SK-N-SH (cell line): Measurements from ENCODE around the gene TEAD4. TPM values are rescaled to one million over a fixed set of nuclear protein-coding genes. Genes with fewer than 3 reads are reported as not detected.

ENCODE experiments used
- CTCF ChIA-PET: fragments of 300-600, 350-600 bp; formaldehyde crosslinking; extraction: SDS; loops from one replicate; lab custom pipeline; 2021; lab: Yijun Ruan, JAX
- POLR2A ChIA-PET: fragments of 350-600 bp; sonication (Branson Sonifier 250); formaldehyde crosslinking; extraction: SDS; loops from one replicate; lab custom pipeline; 2020; ENCODE audit warnings: antibody characterized with exemption, inconsistent platforms; lab: Yijun Ruan, JAX
- DNase-seq: peaks from one replicate; pipeline ENCODE4 v3.0.0; 2012
- H2AFZ ChIP-seq: fragments of 200-600 bp; sonication (generic); 2 replicates; pipeline ENCODE4 v1.8.1; 2016; ENCODE audit warnings: antibody characterized with exemption, mild to moderate bottlenecking, low read depth
- H3F3A ChIP-seq: fragments of 200-600 bp; sonication (generic); replicated peaks from 2 replicates; pipeline ENCODE3; 2016; ENCODE audit warnings: antibody characterized with exemption, mild to moderate bottlenecking; ENCODE audit not compliant: insufficient read depth
- H3K27ac ChIP-seq, 2 experiments: fragments of 200-500 bp in 1 of 2; fragments of 200-600 bp in 1 of 2; sonication (Bioruptor generic) in 1 of 2; sonication (generic), shearing (Covaris generic) in 1 of 2; 2 replicates each; pipeline versions ENCODE4 v1.5.1 to v1.6.1; 2014 to 2016; ENCODE audit warnings: low read depth in 2 of 2, inconsistent platforms in 1 of 2, low read length in 1 of 2, mild to moderate bottlenecking in 1 of 2, mixed read lengths in 1 of 2
- H3K27me3 ChIP-seq: fragments of 200-600 bp; sonication (generic), shearing (Covaris generic); 2 replicates; pipeline ENCODE4 v1.6.1; 2016; ENCODE audit warnings: mixed run types; ENCODE audit not compliant: insufficient read depth
- H3K36me3 ChIP-seq, 2 experiments: fragments of 200-500 bp in 1 of 2; fragments of 200-600 bp in 1 of 2; sonication (Bioruptor generic) in 1 of 2; sonication (generic) in 1 of 2; replicated peaks in 1 of 2; 2 replicates each; pipeline versions ENCODE3 to v1.5.1; 2014 to 2016; ENCODE audit warnings: low read length in 1 of 2, mild to moderate bottlenecking in 1 of 2; ENCODE audit not compliant: insufficient read depth in 2 of 2, control insufficient read depth in 1 of 2
- H3K4me1 ChIP-seq, 2 experiments: fragments of 200-500 bp in 1 of 2; fragments of 200-600 bp in 1 of 2; sonication (Bioruptor generic) in 1 of 2; sonication (generic), shearing (Covaris generic) in 1 of 2; 2 replicates each; pipeline versions ENCODE4 v1.5.1 to v1.6.1; 2014 to 2016; ENCODE audit warnings: low read depth in 1 of 2, low read length in 1 of 2, mixed run types in 1 of 2; ENCODE audit not compliant: insufficient read depth in 2 of 2, control insufficient read depth in 1 of 2
- H3K4me2 ChIP-seq: fragments of 200-600 bp; sonication (generic), shearing (Covaris generic); 2 replicates; pipeline ENCODE4 v1.6.1; 2017; ENCODE audit warnings: mixed run types
- H3K4me3 ChIP-seq, 2 experiments: fragments of 200-500 bp in 1 of 2; fragments of 200-600 bp in 1 of 2; sonication (Bioruptor generic) in 1 of 2; sonication (generic), shearing (Covaris generic) in 1 of 2; 2 replicates each; pipeline versions ENCODE4 v1.5.1 to v1.8.1; 2014 to 2016; ENCODE audit warnings: low read depth in 2 of 2, inconsistent platforms in 1 of 2, low read length in 1 of 2, mild to moderate bottlenecking in 1 of 2, mixed read lengths in 1 of 2, moderate library complexity in 1 of 2
- H3K79me2 ChIP-seq: fragments of 200-600 bp; sonication (generic); 2 replicates; pipeline ENCODE4 v1.8.1; 2017; ENCODE audit warnings: mild to moderate bottlenecking; ENCODE audit not compliant: insufficient read depth
- H3K9ac ChIP-seq: fragments of 200-600 bp; sonication (generic); 2 replicates; pipeline ENCODE4 v1.6.1; 2017; ENCODE audit warnings: mixed run types
- H3K9me2 ChIP-seq: fragments of 200-600 bp; sonication (generic); 2 replicates; pipeline ENCODE4 v1.6.1; 2017; ENCODE audit warnings: mixed run types
- H3K9me3 ChIP-seq: fragments of 200-600 bp; sonication (generic); 2 replicates; pipeline ENCODE4 v1.6.1; 2017; ENCODE audit warnings: mixed run types, mild to moderate bottlenecking, moderate library complexity
- H4K20me1 ChIP-seq: fragments of 200-600 bp; sonication (generic); 2 replicates; pipeline ENCODE4 v1.6.1; 2017; ENCODE audit warnings: mild to moderate bottlenecking, mixed run types; ENCODE audit not compliant: insufficient read depth
- CHD2 ChIP-seq: fragments of 150-350 bp; IDR thresholded peaks from 2 replicates; pipeline ENCODE4 v1.6.1; 2018; ENCODE audit warnings: low read length; ENCODE audit not compliant: partially characterized antibody
- CTCF ChIP-seq: fragments of 200-600 bp; sonication (generic); IDR thresholded peaks from 2 replicates; pipeline ENCODE4 v1.6.1; 2017; ENCODE audit warnings: antibody characterized with exemption, mild to moderate bottlenecking, moderate library complexity
- EZH2phosphoT487 ChIP-seq: fragments of 200-600 bp; sonication (generic); IDR thresholded peaks from 2 replicates; pipeline ENCODE4 v1.6.1; 2017; ENCODE audit warnings: low read depth, mixed run types, mild to moderate bottlenecking, antibody characterized with exemption, moderate library complexity, borderline replicate concordance
- FOXM1 ChIP-seq: IDR thresholded peaks from 2 replicates; pipeline ENCODE4 v1.4.0; 2012; ENCODE audit warnings: low read depth, mild to moderate bottlenecking
- GABPA ChIP-seq: IDR thresholded peaks from 2 replicates; pipeline ENCODE4 v1.4.0; 2012; ENCODE audit warnings: low read depth, mild to moderate bottlenecking
- JUND ChIP-seq: IDR thresholded peaks from 2 replicates; pipeline ENCODE4 v1.4.0; 2012
- MAX ChIP-seq: IDR thresholded peaks from 2 replicates; pipeline ENCODE4 v1.4.0; 2012; ENCODE audit warnings: low read depth
- MEF2A ChIP-seq: IDR thresholded peaks from 2 replicates; pipeline ENCODE4 v1.4.0; 2012; ENCODE audit warnings: low read depth, borderline replicate concordance
- RCOR1 ChIP-seq: fragments of 150-350 bp; IDR thresholded peaks from 2 replicates; pipeline ENCODE4 v1.6.1; 2017; ENCODE audit warnings: antibody characterized with exemption, low read length
- REST ChIP-seq: IDR thresholded peaks from 2 replicates; pipeline ENCODE4 v1.6.1; 2012; ENCODE audit warnings: mild to moderate bottlenecking, low read depth, low read length, moderate library complexity
- SMC3 ChIP-seq: IDR thresholded peaks from 2 replicates; pipeline ENCODE4 v1.6.1; 2012; ENCODE audit warnings: low read depth, low read length, improper control_type of control experiment
- TAF1 ChIP-seq: IDR thresholded peaks from 2 replicates; pipeline ENCODE4 v1.6.1; 2012; ENCODE audit warnings: low read depth, mild to moderate bottlenecking, low read length, moderate library complexity, borderline replicate concordance
- TEAD4 ChIP-seq: IDR thresholded peaks from 2 replicates; pipeline ENCODE4 v1.4.0; 2012; ENCODE audit warnings: mild to moderate bottlenecking, borderline replicate concordance; ENCODE audit not compliant: insufficient read depth
- USF2 ChIP-seq: fragments of 150-350 bp; IDR thresholded peaks from 2 replicates; pipeline ENCODE4 v1.6.1; 2017; ENCODE audit warnings: antibody characterized with exemption, low read length, low read depth, borderline replicate concordance
- WGBS: methylation state at CpG from one replicate; pipeline ENCODE4 v1.1.6; 2017; ENCODE audit warnings: low lambda C conversion rate; 5-methylcytosine and 5-hydroxymethylcytosine counted together
- polyA plus RNA-seq, 3 experiments: library from polyadenylated mRNA; depleted of rRNA; stranded (reverse); fragments of >200 nt; gene quantifications; 2 replicates each; pipeline ENCODE4 v1.2.3, GENCODE V29; 2012

The TEAD4 gene
- polyA plus RNA-seq, 1 of the 3 experiments (the other 2 are of a cell fraction) = 27.1 TPM

- H3K79me2 ChIP-seq = no peaks in the 10 kb centered on the region
- no peaks in the 10 kb centered on the region for H3K36me3 ChIP-seq
- TF ChIP-seq MEF2A (no peak), CHD2 (no peak), JUND (no peak), SMC3 (no peak), REST (no peak), TEAD4 (no peak), USF2 (no peak), GABPA (no peak)
- no peaks in the 10 kb centered on the region for H3F3A ChIP-seq
- no peak overlapping the region for H3K27ac ChIP-seq
- no peak overlapping the region for H2AFZ ChIP-seq
- H3K9me2 ChIP-seq = no peaks in the 10 kb centered on the region
- CTCF ChIA-PET = interaction anchor here (1.1 to 2.9 kb wide), 4 partner anchors 15 to 226 kb away, joined by 3 to 6 read pairs (median 4); no protein-coding TSS in a partner anchor
- no peak overlapping the region for H3K9ac ChIP-seq
- POLR2A ChIA-PET = no interaction called here
- no peaks in the 10 kb centered on the region for H4K20me1 ChIP-seq
- no peak overlapping the region for H3K4me2 ChIP-seq
- H3K9me3 ChIP-seq = no peaks in the 10 kb centered on the region
- no peak for DNase-seq
- no peaks in the 10 kb centered on the region for H3K27me3 ChIP-seq
- H3K4me1 ChIP-seq = no peaks in the 10 kb centered on the region
- WGBS = 83% methylated on average over 9 of the region's 9 CpGs
- H3K4me3 ChIP-seq = no peak overlapping the region
Measured at GRCh38 chr12:3049176-3049575, 90.0 kb downstream of the TEAD4 start.

GRCh38 chr12:3049611-3050249 lies 90.5 kb downstream of the TEAD4 start:
- H3K4me3 ChIP-seq = no peak overlapping the region
- ChIA-PET POLR2A (no interaction called here), CTCF (interaction anchor here (1.0 to 2.9 kb wide), 3 partner anchors 15 to 72 kb away, joined by 3 to 6 read pairs (median 5); no protein-coding TSS in a partner anchor)
- H3K79me2 ChIP-seq = no peaks in the 10 kb centered on the region
- no peaks in the 10 kb centered on the region for H3K4me1 ChIP-seq
- no peak for TF ChIP-seq SMC3
- TF ChIP-seq MAX = no peak
- TF ChIP-seq TAF1 = no peak
- no peak for TF ChIP-seq CTCF
- no peak for TF ChIP-seq FOXM1
- no peak for TF ChIP-seq EZH2phosphoT487
- TF ChIP-seq RCOR1 = no peak
- 87% methylated on average over 8 of the region's 11 CpGs for WGBS
- H4K20me1 ChIP-seq = no peaks in the 10 kb centered on the region
- H3F3A ChIP-seq = no peaks in the 10 kb centered on the region
- H3K9me3 ChIP-seq = no peaks in the 10 kb centered on the region
- H3K4me2 ChIP-seq = no peak overlapping the region
- H3K27ac ChIP-seq = no peak overlapping the region
- no peak for DNase-seq
- H2AFZ ChIP-seq = no peak overlapping the region
- H3K9ac ChIP-seq = no peak overlapping the region
- H3K9me2 ChIP-seq = no peaks in the 10 kb centered on the region
- no peaks in the 10 kb centered on the region for H3K36me3 ChIP-seq
- H3K27me3 ChIP-seq = no peaks in the 10 kb centered on the region
